Left renal cortex interstitium (tissue), 4 donors: ENCODE measurements around the gene ANXA8L1. TPM values are rescaled to one million over a fixed set of nuclear protein-coding genes. Genes with fewer than 3 reads are reported as not detected.
"Not testable (repeated sequence)": the region's sequence is repeated elsewhere in the genome, so short reads cannot be mapped to it uniquely, and the experiment has no call there.

Experiments
- DNase-seq, 4 donors: peaks; one replicate each; pipeline ENCODE4 v3.0.0-alpha.2; 2013; ENCODE audit warnings: low read depth in 4 of 4, low spot score in 2 of 4, missing footprints in 1 of 4
- polyA plus RNA-seq, 4 donors: library from polyadenylated mRNA; unstranded; fragments of 120-200 nt; gene quantifications; one replicate each; pipeline ENCODE4 v1.2.1, GENCODE V29; 2013; ENCODE audit not compliant: insufficient read length in 4 of 4

ANXA8L1 gene
- under 1 TPM in 2 of 4 donors, not detected in 2; 0.28 to 0.43 TPM for polyA plus RNA-seq

GRCh38 chr10:46375406-46375805, at the start of gene ANXA8L1:
Gene ANXA8L1 (plus strand): TSS chr10:46375776. CDS start chr10:46375852, 76 bp downstream.
- DNase-seq, result not testable (repeated sequence)

GRCh38 chr10:46326066-46326465, 49.5 kb upstream of the ANXA8L1 start:
- DNase-seq, result no peak

GRCh38 chr10:46326971-46327370, 48.6 kb upstream of the ANXA8L1 start:
- no peak for DNase-seq

- DNase-seq, result no peak
Observed at GRCh38 chr10:46327685-46328084, 47.9 kb upstream of the ANXA8L1 start.

GRCh38 chr10:46328853-46329689, 46.5 kb upstream of the ANXA8L1 start:
- DNase-seq, result no peak

GRCh38 chr10:46329690-46330016, 45.9 kb upstream of the ANXA8L1 start:
- no peak for DNase-seq

GRCh38 chr10:46330894-46331293, 44.7 kb upstream of the ANXA8L1 start:
- DNase-seq, result no peak

- not testable (repeated sequence) for DNase-seq
Observed at GRCh38 chr10:46365484-46365883, 10.1 kb upstream of the ANXA8L1 start.

GRCh38 chr10:46367209-46367608, 8.4 kb upstream of the ANXA8L1 start:
- DNase-seq, result not testable (repeated sequence)

GRCh38 chr10:46367666-46368240, 7.8 kb upstream of the ANXA8L1 start:
- DNase-seq, result not testable (repeated sequence)

- not testable (repeated sequence) for DNase-seq
Observed at GRCh38 chr10:46368956-46369355, 6.6 kb upstream of the ANXA8L1 start.

- not testable (repeated sequence) for DNase-seq
Observed at GRCh38 chr10:46374410-46374809, 1.2 kb upstream of the ANXA8L1 start.

- not testable (repeated sequence) for DNase-seq
Observed at GRCh38 chr10:46377022-46377421, 1.4 kb downstream of the ANXA8L1 start.

- DNase-seq, result not testable (repeated sequence)
Observed at GRCh38 chr10:46377651-46378050, 2.1 kb downstream of the ANXA8L1 start.

- DNase-seq, result not testable (repeated sequence)
Observed at GRCh38 chr10:46378108-46378507, 2.5 kb downstream of the ANXA8L1 start.

- not testable (repeated sequence) for DNase-seq
Observed at GRCh38 chr10:46379233-46379848, 3.8 kb downstream of the ANXA8L1 start.

GRCh38 chr10:46385858-46386257, 10.3 kb downstream of the ANXA8L1 start:
- not testable (repeated sequence) for DNase-seq

GRCh38 chr10:46386694-46387093, 11.1 kb downstream of the ANXA8L1 start:
- DNase-seq, result not testable (repeated sequence)

- not testable (repeated sequence) for DNase-seq
Observed at GRCh38 chr10:46387309-46387902, 11.8 kb downstream of the ANXA8L1 start.

- DNase-seq, result not testable (repeated sequence)
Observed at GRCh38 chr10:46391422-46391821, 15.8 kb downstream of the ANXA8L1 start.
